GM21723 (cell line): ENCODE measurements around the gene AK8.

Experiments
- ATAC-seq: cut with Tn5 transposase; IDR thresholded peaks from one replicate; pipeline ENCODE4 v1.9.1; 2021; ENCODE audit warnings: mild to moderate bottlenecking, moderate library complexity; ENCODE audit not compliant: unreplicated experiment

Gene AK8

DNA sequence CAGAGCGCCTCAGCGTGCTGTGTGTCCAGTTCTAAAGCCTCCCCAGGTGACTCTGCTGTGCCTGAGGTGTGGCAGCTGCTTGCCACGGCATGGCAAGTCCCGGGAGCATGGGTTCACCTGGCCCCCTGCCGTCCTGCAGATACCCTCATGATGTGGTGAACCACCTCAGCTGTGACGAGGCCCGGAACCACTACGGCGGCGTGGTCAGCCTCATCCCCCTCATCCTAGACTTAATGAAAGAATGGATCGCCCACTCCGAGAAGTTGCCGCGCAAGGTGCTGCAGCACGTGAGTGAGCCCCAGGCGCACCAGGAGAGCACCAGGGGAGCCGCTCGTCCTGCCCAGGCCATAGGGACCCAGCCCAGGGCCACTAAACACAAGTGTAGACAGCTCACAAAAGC is 10.1 kb upstream of the AK8 start:
- ATAC-seq = no peak

DNA sequence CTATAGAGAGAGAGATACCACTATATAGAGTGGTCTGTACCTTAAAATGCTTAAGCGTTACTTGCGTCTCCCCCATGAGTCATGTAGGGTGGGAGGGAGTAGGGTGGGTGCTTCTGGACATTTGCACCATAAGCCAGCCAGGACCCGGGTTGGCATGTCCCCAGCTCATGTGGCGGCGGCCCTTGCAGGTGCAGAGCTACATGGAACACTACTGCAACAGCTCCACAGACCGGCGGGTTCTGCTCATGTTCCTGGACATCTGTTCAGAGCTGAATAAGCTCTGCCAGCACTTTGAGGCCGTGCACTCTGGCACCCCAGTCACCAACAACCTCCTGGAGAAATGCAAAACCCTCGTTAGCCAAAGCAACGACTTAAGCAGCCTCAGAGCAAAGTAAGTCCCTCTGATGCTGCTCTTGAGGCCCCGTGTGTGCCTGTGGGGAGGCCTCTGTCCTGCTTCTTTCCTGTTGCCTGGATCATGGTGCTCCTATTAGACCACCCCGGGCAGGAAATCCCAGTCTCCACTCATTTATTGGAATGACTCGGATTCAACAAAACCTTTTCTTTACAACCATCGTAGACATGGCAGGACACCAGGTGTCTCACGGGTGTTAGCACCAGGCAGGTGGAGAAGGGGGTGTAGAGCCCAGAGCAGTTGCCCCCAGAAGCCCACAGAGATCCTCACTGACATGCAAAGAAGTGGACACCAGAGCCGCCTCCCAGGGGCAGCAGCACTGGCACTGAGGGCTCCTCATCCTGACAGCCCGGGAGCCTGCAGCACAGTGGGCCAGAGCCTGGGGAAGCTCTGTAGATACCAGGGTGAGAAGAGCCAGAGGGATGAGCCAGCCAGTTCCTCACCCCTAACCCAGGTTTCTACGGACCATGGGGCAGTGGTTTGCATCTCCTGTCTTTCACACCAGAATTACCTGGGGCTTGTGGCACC is 9.4 kb upstream of the AK8 start:
- no peak for ATAC-seq

DNA sequence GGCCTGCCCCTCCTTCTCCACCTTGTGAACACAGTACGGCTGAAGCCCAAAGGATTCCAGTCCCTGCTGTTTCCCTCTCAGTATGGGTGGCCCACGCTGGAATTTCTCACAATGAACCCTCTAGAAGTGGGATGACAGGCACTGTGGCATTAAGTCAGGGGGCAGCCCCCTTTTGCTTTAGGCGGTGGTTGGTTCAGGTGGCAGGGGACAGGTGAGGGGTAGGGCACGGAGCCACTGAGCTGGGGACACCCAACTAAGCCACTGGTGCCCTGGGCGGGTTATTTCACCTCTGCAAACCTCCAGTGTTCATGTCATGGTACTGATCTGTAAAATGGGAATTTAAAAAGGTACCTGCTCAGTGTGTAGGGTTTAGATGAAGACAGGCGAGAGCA is 8.2 kb upstream of the AK8 start:
- ATAC-seq = no peak

DNA sequence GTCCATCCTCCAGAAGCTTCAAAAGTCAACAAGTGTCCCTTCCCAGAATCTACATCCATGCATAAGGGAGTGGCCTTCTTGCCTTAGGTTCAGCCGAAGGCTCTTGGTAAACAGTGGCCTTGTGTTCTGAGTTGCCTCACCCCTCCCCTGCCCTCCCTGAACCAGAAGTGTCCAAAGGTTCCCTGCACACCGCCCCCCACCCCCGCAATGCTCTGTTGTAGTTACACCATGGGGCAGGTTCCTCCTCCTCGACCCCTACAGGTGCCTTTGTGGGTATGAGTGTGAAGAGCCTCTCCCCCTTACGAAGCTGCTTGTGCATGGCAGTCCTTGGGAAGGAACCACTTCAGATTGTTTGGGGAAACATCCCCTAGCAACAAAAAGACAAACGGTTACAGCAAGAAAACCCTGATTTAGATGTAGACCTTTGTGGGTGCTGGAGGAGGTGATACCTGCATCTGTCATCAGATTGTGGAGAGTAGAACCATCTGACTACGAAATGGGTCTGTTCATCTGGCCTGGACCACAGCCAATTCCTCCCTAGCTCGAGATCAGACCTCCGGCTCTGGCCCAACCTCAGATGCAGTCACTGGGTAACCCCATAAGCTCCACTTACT is 7.7 kb upstream of the AK8 start:
- ATAC-seq = no peak

DNA sequence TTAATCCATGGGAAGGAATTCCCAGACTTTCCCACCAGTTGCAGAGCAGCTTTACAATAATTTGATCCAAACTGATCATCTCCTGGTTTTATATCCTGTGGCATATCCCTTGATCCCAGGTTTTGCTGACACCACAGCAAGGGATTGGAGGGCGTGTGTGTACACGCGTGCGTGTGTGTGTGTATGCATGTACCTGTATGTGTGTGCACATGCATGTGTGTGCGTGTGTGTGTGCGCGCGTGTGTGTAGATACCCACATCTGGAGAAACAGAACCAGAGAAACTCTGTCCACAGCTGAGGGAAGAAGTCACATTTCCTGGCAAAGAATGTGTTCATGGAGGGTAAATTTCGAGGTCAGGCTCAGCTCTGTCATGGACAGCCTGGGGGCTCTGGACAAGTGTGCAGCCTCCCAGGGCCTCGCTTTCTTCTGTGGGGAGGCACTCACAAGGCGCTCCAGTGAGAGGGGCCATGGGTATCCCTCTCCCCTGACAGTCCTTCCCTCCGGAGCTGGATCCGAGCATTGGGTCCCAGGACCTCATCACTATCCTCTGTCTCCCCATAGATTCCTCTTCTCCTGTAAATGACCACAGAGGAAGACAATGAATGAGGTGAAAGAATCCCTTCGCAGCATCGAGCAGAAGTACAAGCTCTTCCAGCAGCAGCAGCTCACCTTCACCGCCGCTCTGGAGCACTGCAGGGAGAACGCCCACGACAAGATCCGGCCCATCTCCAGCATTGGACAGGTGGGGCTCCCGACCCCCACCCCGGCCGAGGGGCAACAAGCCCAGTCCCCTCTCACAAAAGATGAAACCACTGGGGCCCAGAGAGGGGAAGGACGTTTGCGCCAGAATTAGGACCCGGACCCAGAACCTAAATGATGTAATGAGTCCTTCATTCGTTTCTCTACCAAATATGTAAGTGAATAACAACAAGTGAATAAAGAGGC is 5.5 kb upstream of the AK8 start:
- no peak for ATAC-seq

DNA sequence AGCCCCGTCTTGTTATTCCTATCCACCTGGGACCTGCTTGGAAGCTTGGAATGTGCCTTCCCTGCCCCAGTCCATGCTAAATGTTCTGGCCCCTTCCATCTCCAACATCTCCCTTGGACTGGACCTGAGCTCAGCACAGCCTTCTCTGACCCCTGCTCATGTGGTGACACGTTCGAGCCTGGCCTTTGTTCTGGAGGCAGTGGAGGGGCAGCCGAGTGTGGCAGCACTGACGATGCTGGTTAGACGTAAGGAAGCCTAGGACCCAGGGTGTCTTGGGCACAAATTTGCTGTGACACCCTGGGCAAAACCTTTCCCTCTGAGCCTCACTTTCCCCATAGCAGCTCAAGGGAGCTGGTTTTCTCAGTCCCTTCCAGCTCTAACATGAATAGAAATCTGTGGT is 4.5 kb upstream of the AK8 start:
- no peak for ATAC-seq

DNA sequence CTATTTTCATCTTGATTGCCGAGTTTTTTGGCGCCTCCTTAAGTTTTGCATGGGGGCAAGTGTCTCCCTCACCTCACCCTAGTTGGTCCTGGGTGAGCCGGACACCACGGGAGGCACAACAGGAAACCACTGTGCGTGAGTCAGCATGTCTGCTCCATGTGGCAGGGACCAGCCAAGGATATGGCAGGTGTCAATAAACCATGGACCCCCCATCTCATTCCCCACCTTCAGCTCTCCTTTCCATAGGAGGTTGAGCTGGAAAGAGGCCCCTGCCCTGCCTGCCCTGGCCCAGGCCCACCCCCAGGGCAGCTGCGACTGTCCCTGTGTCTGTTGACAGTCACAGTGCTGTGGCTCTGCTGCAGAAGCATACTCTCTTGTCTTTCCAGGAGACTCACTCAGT is 3.7 kb upstream of the AK8 start:
- ATAC-seq = no peak

DNA sequence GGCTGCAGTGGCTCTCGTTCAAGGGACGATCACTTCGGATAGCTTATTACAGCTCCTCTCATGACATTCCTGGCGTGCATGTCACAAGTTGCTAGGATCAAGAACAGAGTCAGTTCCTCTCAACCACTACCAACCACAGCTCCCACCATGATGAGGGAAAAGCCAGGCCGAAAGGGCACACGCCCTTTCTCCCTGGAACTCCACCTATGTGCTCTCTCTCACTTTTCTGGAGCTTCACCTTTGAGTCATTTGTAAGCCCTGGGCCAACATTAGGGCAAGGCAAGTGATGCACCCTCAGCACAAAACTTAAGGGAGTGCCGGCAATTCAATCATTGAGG is 2.2 kb upstream of the AK8 start:
- no peak for ATAC-seq

DNA sequence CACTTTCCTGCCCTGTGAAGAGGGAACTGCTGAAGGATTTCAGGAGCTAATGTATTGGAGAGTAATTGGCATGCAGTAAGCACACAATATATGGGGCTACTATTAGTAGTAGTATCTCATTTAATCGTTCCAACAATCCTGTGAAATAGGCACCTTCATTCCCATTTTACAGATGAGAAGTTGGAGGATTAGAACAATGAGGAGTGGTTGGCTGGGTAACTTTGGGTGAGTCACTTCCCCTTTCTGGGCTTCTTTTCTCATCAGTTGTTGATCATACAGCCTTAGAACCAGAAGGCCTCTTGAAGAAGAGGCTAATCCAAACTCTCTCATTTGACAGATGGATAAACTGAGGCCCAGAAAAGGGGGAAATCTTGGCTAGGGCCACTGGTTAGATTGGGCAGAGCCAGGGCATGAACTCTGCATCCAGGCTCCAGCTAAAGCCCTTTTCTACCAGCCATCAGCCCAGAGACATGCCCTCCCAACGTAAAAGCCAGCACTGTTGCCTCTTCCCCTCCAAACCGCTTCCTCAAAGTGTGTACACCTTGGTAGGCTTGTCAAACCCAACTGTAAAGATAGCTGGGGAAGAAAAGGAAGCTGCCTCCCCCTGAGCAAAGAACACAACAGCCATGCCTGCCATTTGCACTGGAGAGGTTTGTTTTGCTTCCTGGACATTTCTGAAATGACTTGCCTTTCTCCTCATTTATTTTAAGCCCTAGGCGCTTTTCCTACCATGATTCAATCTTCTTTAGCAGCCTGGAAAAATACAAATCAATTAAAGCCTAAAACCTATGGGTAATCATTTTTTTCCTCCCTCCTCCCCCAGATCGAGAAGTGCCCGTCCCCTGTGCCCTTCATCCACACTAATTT is 1.6 kb upstream of the AK8 start:
- no peak for ATAC-seq

DNA sequence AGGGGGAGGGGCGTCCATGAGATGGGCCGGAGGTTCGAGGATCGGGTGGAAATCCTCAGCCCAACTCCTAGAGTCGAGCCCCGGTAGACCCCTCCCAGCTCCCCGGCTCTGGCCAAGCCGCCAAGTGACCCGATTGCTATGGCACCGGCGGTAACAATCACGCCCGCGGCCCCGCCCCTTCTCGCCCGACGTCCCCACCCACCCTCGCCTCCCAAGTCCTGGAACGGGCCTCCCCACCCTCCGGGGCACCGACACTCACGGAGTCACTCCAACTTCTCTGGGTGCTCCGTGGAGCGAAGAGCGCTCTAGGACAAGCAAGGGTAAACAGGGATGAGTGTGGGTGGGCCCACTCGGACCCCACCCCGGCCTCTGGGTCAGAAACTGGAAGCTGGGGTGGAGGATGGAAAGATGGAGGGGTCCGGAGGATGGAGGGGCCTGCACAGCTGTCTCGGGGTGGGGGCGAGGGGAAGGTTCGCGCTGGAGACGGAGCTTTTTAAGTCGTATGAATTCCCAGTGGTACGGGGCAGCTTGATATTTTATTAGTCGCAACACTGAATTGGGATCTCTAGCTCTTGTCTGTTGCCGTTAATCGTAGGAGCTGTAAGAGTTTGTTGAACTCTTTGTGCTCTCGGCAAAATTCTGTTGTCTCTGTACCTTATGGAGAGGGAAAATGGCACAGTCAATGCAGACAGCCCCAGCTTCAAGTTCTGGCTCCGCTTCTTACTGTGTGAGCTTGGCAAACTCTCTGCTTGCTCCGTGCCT is 792 bp upstream of the AK8 start, which contains the start of gene SPACA9:
Gene SPACA9, plus strand, starts transcription at position 204 of the 762 bp plus-strand sequence. CDS start 5,050 bp downstream, outside the sequence.
- no peak for ATAC-seq

DNA sequence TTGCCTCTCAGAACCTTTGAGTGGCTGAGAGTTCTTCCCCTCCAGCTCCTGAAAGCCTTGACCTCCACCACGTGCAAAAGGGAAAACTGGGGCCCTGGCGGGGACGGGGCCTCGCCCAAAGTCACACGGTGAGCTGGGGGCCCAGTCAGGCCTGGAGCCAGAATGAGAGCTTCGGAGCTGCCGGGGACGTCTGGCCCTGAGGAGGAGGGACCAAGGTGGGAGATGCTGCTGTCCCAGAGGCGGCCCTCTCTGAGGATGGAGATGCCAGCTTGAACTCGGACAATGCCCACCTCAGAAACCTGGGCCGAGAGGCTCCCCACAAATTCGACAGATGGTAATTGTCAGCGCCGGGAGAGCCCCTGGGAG is 643 bp downstream of the AK8 start:
- ATAC-seq = no peak

DNA sequence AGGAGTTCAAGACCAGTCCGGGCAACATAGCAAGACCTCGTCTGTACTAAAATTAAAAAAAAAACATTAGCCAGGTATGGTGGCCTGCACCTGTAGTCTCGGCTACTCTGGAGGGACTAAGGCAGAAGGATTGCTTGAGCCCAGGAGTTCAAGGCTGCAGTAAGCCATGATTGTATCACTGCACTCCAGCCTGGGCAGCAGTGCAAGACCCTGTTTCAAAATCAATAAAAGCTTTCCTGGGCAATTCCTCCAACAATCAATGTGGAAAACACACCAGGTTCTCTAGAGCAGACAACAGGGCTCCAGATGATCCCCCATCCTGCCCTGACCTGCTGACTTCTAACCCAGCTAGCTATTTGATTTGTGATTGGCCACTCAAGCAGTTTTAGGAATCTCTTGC is 1.2 kb downstream of the AK8 start:
- no peak for ATAC-seq

DNA sequence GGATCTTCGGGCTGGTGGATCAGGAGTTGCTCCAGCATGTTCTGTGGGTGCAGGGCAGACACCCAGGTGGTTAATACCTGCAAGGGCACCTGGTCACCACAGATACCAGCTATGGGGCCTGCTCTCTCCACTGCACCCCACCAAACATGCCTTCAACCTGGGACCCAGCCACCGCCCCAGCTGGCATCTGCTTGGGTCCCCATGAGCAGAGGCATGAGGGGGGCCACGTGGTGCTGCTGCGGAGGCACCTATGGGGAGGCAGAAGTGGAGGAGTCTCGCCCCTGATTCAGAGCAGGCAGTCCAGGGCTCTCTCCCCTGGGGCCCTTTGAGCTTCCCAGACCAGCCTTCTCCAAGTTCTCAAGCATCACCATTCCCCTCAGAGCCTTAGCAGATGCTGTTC is 2.9 kb downstream of the AK8 start:
- ATAC-seq = no peak

DNA sequence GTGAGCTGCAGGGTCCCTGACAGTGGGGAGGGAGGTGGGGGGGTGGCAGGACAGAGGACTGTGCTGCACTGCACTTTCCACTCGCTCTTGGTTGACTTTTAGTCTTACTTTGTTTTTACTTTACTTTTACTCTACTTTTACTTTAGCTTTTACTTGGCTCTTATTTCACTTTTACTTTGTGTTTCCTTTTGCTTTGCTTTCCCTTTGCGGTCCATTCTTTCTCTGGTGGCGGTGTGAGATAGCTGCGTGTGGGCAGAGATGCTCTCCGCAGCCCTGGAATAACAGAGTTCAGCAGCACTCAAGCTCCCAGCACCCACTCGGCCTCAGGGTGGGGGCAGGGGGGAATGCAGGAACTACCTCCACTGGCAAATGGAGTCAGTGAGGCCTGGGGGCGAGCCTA is 4.7 kb downstream of the AK8 start:
- ATAC-seq = no peak

DNA sequence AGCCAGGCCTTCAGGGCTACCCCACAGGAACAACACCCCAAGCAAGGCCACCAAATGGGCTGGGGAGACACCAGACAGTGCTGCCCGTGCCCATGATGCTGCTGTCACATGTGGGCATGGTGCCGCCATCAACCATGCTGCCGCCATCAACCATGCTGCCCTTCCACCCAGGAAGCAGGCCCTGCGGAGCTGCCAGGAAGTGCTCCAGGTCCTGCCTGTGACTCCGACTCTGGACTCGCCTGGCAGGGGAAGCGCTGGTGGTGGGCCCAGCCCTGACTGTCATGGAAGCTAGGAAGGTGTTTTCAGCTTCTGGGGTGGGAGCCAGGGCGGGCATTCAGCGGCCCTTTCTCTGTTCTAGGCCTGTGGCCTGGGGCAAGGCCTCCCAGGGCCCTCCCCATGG is 8.8 kb downstream of the AK8 start:
- no peak for ATAC-seq

DNA sequence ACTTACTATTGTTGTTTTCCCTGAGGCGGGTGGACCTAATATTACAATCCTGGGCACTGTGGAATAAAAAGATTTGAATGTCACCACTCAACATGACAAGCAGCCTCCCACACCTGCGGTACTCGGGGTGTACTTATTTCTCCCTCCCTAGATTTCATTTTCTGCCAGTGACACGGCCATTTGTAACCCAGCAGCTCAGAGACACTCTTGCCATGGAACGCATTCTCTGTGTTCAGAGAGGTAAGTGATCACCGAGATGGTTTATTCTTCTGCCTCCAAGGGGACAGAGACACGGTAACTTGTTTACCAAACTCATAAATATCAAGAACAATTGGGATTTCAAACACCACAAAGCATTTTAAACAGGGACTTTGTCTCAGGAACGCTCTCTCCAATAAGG is 11.2 kb downstream of the AK8 start:
- no peak for ATAC-seq

DNA sequence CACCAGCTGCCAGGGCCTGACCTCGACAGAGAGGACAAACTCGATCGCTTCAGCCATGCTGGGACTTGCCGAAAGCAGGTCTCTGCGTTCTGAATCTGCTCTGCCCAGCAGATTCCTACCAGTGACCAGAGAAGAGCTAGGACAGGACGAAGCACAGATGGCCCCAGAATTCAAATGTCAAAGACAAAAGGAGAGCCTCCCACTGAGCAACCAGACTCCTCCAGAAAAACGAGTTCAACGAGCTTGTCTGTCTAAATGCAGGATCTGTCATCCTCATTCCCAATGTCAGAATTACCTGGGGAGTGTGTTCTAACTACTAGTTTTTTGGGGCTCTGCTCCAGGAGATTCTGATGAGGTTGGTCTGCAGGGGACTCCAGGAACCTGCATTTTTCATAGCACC is 13.4 kb downstream of the AK8 start:
- no peak for ATAC-seq

DNA sequence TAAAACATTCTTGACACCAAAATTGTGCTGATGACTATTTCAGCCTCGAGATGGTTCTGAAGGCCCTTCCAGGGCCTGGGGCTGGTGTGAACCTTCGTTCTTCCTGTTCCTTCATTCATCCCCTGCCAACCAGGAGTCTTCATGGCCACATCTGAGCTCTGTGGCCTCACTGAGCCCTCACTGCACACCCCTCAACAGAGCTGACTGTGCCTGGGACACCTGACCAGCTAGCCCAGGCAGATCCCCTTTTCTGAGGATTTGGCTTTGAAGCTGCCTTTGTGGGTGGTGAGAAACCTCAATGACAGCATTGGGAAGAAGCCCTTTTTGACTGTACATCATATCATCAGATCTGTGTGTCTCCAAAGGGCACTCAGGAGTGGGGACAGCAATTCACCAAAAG is 13.8 kb downstream of the AK8 start:
- ATAC-seq = no peak

DNA sequence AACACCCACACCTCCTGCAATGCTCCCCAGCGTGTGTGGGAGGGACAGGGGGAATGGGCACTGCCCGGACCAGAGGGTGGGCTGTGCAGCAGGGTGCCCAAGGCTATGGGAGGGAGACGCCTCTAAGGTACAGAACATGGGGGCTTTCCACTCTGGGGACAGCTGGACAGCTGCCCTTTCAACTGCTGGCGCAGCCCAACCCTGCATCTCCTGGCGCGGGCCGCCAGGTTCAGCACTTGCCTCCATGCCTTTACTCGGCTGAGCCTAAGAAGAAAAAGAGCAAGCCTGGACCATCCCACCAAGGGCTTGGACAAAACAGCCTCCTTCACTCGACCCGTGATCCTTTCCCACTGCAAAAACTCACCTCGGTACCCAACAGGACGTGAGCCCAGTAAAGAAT is 15.0 kb downstream of the AK8 start:
- no peak for ATAC-seq

DNA sequence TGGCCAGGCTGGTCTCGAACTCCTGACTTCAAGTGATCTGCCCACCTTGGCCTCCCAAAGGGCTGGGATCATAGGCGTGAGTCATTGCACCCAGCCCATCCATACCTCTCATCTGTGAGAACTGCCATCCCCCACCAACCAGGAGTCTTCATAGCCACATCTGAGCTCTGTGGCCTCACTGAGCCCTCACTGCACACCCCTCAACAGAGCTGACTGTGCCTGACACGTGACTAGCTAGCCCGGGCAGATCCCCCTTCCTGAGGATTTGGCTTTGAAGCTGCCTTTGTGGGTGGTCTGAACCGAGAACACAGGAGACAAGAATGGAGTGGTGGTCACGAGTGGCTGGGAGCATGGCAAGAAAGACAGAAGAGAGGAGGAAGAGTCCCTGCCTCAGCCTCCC is 15.6 kb downstream of the AK8 start:
- ATAC-seq = no peak
